ENCODE results near the gene ZNF232.

DNA sequence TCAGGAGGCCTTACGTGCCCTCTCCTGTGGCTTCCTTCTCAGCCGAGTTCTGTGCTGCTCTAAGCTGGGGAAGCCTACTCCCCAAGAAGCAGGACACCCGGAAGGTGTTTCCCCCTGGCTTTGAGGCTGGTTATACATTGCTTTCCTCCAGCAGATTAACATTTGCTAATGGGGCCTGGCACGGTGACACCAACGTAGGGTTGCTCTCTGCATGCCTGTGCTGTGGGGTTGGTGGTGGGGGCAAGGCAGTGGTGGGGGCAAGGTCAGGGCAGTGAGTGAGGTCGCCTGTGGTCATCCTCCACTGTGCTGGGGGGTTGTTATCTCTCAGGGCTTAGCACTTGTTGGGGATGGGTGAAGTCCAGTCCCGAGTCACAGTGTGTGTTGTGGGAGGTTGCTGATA lies 8.4 kb upstream of the ZNF232 start:
- TF ChIP-seq, protein P1, sequence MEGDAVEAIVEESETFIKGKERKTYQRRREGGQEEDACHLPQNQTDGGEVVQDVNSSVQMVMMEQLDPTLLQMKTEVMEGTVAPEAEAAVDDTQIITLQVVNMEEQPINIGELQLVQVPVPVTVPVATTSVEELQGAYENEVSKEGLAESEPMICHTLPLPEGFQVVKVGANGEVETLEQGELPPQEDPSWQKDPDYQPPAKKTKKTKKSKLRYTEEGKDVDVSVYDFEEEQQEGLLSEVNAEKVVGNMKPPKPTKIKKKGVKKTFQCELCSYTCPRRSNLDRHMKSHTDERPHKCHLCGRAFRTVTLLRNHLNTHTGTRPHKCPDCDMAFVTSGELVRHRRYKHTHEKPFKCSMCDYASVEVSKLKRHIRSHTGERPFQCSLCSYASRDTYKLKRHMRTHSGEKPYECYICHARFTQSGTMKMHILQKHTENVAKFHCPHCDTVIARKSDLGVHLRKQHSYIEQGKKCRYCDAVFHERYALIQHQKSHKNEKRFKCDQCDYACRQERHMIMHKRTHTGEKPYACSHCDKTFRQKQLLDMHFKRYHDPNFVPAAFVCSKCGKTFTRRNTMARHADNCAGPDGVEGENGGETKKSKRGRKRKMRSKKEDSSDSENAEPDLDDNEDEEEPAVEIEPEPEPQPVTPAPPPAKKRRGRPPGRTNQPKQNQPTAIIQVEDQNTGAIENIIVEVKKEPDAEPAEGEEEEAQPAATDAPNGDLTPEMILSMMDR (IDR thresholded peaks at IDR 0.05): no peak
- no peak for TF ChIP-seq EZH2 (IDR thresholded peaks at IDR 0.05; ENCODE audit: borderline replicate concordance, insufficient read depth, low read depth, low read length, poor library complexity, severe bottlenecking)

All from B cell (primary cell).